SK-N-SH (cell line): ENCODE data around the gene SFXN5. TPM values are rescaled to one million over a fixed set of nuclear protein-coding genes. Genes with fewer than 3 reads are reported as not detected.

ENCODE experiments used
- CTCF ChIA-PET: fragments of 300-600, 350-600 bp; formaldehyde crosslinking; extraction: SDS; loops from one replicate; lab custom pipeline; 2021; lab: Yijun Ruan, JAX
- POLR2A ChIA-PET: fragments of 350-600 bp; sonication (Branson Sonifier 250); formaldehyde crosslinking; extraction: SDS; loops from one replicate; lab custom pipeline; 2020; ENCODE audit warnings: antibody characterized with exemption, inconsistent platforms; lab: Yijun Ruan, JAX
- DNase-seq: peaks from one replicate; pipeline ENCODE4 v3.0.0; 2012
- H2AFZ ChIP-seq: fragments of 200-600 bp; sonication (generic); 2 replicates; pipeline ENCODE4 v1.8.1; 2016; ENCODE audit warnings: antibody characterized with exemption, mild to moderate bottlenecking, low read depth
- H3F3A ChIP-seq: fragments of 200-600 bp; sonication (generic); replicated peaks from 2 replicates; pipeline ENCODE3; 2016; ENCODE audit warnings: antibody characterized with exemption, mild to moderate bottlenecking; ENCODE audit not compliant: insufficient read depth
- H3K27ac ChIP-seq, 2 experiments: fragments of 200-500 bp in 1 of 2; fragments of 200-600 bp in 1 of 2; sonication (Bioruptor generic) in 1 of 2; sonication (generic), shearing (Covaris generic) in 1 of 2; 2 replicates each; pipeline versions ENCODE4 v1.5.1 to v1.6.1; 2014 to 2016; ENCODE audit warnings: low read depth in 2 of 2, inconsistent platforms in 1 of 2, low read length in 1 of 2, mild to moderate bottlenecking in 1 of 2, mixed read lengths in 1 of 2
- H3K27me3 ChIP-seq: fragments of 200-600 bp; sonication (generic), shearing (Covaris generic); 2 replicates; pipeline ENCODE4 v1.6.1; 2016; ENCODE audit warnings: mixed run types; ENCODE audit not compliant: insufficient read depth
- H3K36me3 ChIP-seq, 2 experiments: fragments of 200-500 bp in 1 of 2; fragments of 200-600 bp in 1 of 2; sonication (Bioruptor generic) in 1 of 2; sonication (generic) in 1 of 2; replicated peaks in 1 of 2; 2 replicates each; pipeline versions ENCODE3 to v1.5.1; 2014 to 2016; ENCODE audit warnings: low read length in 1 of 2, mild to moderate bottlenecking in 1 of 2; ENCODE audit not compliant: insufficient read depth in 2 of 2, control insufficient read depth in 1 of 2
- H3K4me1 ChIP-seq, 2 experiments: fragments of 200-500 bp in 1 of 2; fragments of 200-600 bp in 1 of 2; sonication (Bioruptor generic) in 1 of 2; sonication (generic), shearing (Covaris generic) in 1 of 2; 2 replicates each; pipeline versions ENCODE4 v1.5.1 to v1.6.1; 2014 to 2016; ENCODE audit warnings: low read depth in 1 of 2, low read length in 1 of 2, mixed run types in 1 of 2; ENCODE audit not compliant: insufficient read depth in 2 of 2, control insufficient read depth in 1 of 2
- H3K4me2 ChIP-seq: fragments of 200-600 bp; sonication (generic), shearing (Covaris generic); 2 replicates; pipeline ENCODE4 v1.6.1; 2017; ENCODE audit warnings: mixed run types
- H3K4me3 ChIP-seq, 2 experiments: fragments of 200-500 bp in 1 of 2; fragments of 200-600 bp in 1 of 2; sonication (Bioruptor generic) in 1 of 2; sonication (generic), shearing (Covaris generic) in 1 of 2; 2 replicates each; pipeline versions ENCODE4 v1.5.1 to v1.8.1; 2014 to 2016; ENCODE audit warnings: low read depth in 2 of 2, inconsistent platforms in 1 of 2, low read length in 1 of 2, mild to moderate bottlenecking in 1 of 2, mixed read lengths in 1 of 2, moderate library complexity in 1 of 2
- H3K79me2 ChIP-seq: fragments of 200-600 bp; sonication (generic); 2 replicates; pipeline ENCODE4 v1.8.1; 2017; ENCODE audit warnings: mild to moderate bottlenecking; ENCODE audit not compliant: insufficient read depth
- H3K9ac ChIP-seq: fragments of 200-600 bp; sonication (generic); 2 replicates; pipeline ENCODE4 v1.6.1; 2017; ENCODE audit warnings: mixed run types
- H3K9me2 ChIP-seq: fragments of 200-600 bp; sonication (generic); 2 replicates; pipeline ENCODE4 v1.6.1; 2017; ENCODE audit warnings: mixed run types
- H3K9me3 ChIP-seq: fragments of 200-600 bp; sonication (generic); 2 replicates; pipeline ENCODE4 v1.6.1; 2017; ENCODE audit warnings: mixed run types, mild to moderate bottlenecking, moderate library complexity
- H4K20me1 ChIP-seq: fragments of 200-600 bp; sonication (generic); 2 replicates; pipeline ENCODE4 v1.6.1; 2017; ENCODE audit warnings: mild to moderate bottlenecking, mixed run types; ENCODE audit not compliant: insufficient read depth
- CHD2 ChIP-seq: fragments of 150-350 bp; IDR thresholded peaks from 2 replicates; pipeline ENCODE4 v1.6.1; 2018; ENCODE audit warnings: low read length; ENCODE audit not compliant: partially characterized antibody
- CTCF ChIP-seq: fragments of 200-600 bp; sonication (generic); IDR thresholded peaks from 2 replicates; pipeline ENCODE4 v1.6.1; 2017; ENCODE audit warnings: antibody characterized with exemption, mild to moderate bottlenecking, moderate library complexity
- FOXJ3 ChIP-seq: sonication (generic); formaldehyde crosslinking; IDR thresholded peaks from 2 replicates; pipeline ENCODE4 v1.5.1; 2020; ENCODE audit warnings: mild to moderate bottlenecking, missing genetic modification reagents
- MEF2A ChIP-seq: IDR thresholded peaks from 2 replicates; pipeline ENCODE4 v1.4.0; 2012; ENCODE audit warnings: low read depth, borderline replicate concordance
- NFIC ChIP-seq: IDR thresholded peaks from 2 replicates; pipeline ENCODE4 v1.4.0; 2012; ENCODE audit warnings: borderline replicate concordance
- RCOR1 ChIP-seq: fragments of 150-350 bp; IDR thresholded peaks from 2 replicates; pipeline ENCODE4 v1.6.1; 2017; ENCODE audit warnings: antibody characterized with exemption, low read length
- TAF1 ChIP-seq: IDR thresholded peaks from 2 replicates; pipeline ENCODE4 v1.6.1; 2012; ENCODE audit warnings: low read depth, mild to moderate bottlenecking, low read length, moderate library complexity, borderline replicate concordance
- TCF12 ChIP-seq: IDR thresholded peaks from 2 replicates; pipeline ENCODE4 v1.4.0; 2012
- USF1 ChIP-seq: IDR thresholded peaks from 2 replicates; pipeline ENCODE4 v1.4.0; 2012; ENCODE audit warnings: low read depth, borderline replicate concordance
- WGBS: methylation state at CpG from one replicate; pipeline ENCODE4 v1.1.6; 2017; ENCODE audit warnings: low lambda C conversion rate; 5-methylcytosine and 5-hydroxymethylcytosine counted together
- polyA plus RNA-seq, 3 experiments: library from polyadenylated mRNA; depleted of rRNA; stranded (reverse); fragments of >200 nt; gene quantifications; 2 replicates each; pipeline ENCODE4 v1.2.3, GENCODE V29; 2012
- TF ChIP-seq, protein P1 (sequence below): IDR thresholded peaks from 2 replicates; pipeline ENCODE4 v1.4.0; 2012; ENCODE audit warnings: low read depth, borderline replicate concordance
- TF ChIP-seq, protein P2 (sequence below): IDR thresholded peaks from 2 replicates; pipeline ENCODE4; 2012
- TF ChIP-seq, protein P3 (sequence below): IDR thresholded peaks from 2 replicates; pipeline ENCODE4 v1.4.0; 2012; ENCODE audit warnings: low read depth
- TF ChIP-seq, protein P4 (sequence below): IDR thresholded peaks from 2 replicates; pipeline ENCODE4 v1.6.1; 2012; ENCODE audit warnings: mild to moderate bottlenecking, low read depth, low read length, moderate library complexity

Gene SFXN5
- polyA plus RNA-seq, 1 of the 3 experiments (the other 2 are of a cell fraction), result 9.9 TPM

DNA sequence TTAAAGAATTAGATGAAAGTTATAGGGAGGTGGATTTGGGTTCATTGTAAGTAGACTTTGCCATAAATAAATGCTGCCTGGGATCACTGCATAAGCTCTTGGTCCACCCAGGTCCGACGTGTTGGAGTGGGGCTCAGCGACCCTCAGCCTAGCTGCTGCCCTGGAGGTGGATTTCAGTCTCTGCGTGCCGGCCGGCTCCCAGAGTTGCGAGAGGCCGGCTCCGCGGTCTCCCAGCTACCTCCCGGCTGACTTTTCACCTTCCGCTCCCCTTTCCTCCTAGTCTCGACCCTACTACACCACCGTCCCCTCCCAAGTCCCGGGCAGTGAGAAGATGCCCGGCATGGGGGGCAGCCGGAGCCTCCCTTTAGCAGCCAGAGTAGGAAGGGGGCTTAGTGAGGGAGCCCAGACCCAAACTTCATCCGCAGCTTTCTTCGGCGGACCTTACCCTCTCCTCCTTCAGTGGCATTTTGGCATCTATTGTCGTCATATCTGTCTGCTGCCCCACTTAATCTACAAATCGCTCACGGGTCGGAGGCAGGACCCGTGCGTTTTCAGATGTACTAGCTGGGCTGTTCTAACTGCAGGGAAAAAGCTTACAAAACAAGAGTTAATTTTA, 146.1 kb downstream of the SFXN5 start:
- H3K9me2 ChIP-seq, result no peaks in the 10 kb centered on the region
- peak; percentile 51 for DNase-seq
- POLR2A ChIA-PET, result no interaction called here

More for the DNA sequence above, 146.1 kb downstream of the SFXN5 start:
- H3K27ac ChIP-seq, result no peak overlapping the region
- H3K4me2 ChIP-seq, result no peak overlapping the region
- no peaks in the 10 kb centered on the region for H3K79me2 ChIP-seq
- H3K4me3 ChIP-seq, result no peak overlapping the region
- H3K9me3 ChIP-seq, result no peaks in the 10 kb centered on the region
- WGBS, result 14% methylated on average over 24 of the region's 26 CpGs
- H3F3A ChIP-seq, result no peaks in the 10 kb centered on the region
- H3K9ac ChIP-seq, result no peak overlapping the region
- H3K27me3 ChIP-seq, result peaks cover 90% of the 10 kb centered on the region
- no peaks in the 10 kb centered on the region; a peak in 1 of 4 replicates for H3K4me1 ChIP-seq
- CTCF ChIA-PET, result interaction anchor here (0.9 to 8.6 kb wide), 10 partner anchors 10 to 252 kb away, joined by 3 to 53 read pairs (median 6); no protein-coding TSS in a partner anchor
- no peak overlapping the region for H2AFZ ChIP-seq
- 0 out of 2 replicates have a peak, but pooled peaks cover 3% of the 10 kb centered on the region for H4K20me1 ChIP-seq
- no peak for TF ChIP-seq CTCF
- TF ChIP-seq FOXJ3 (CRISPR knock-in tag), result no peak
- TF ChIP-seq CHD2, result no peak
- TF ChIP-seq, protein P1, sequence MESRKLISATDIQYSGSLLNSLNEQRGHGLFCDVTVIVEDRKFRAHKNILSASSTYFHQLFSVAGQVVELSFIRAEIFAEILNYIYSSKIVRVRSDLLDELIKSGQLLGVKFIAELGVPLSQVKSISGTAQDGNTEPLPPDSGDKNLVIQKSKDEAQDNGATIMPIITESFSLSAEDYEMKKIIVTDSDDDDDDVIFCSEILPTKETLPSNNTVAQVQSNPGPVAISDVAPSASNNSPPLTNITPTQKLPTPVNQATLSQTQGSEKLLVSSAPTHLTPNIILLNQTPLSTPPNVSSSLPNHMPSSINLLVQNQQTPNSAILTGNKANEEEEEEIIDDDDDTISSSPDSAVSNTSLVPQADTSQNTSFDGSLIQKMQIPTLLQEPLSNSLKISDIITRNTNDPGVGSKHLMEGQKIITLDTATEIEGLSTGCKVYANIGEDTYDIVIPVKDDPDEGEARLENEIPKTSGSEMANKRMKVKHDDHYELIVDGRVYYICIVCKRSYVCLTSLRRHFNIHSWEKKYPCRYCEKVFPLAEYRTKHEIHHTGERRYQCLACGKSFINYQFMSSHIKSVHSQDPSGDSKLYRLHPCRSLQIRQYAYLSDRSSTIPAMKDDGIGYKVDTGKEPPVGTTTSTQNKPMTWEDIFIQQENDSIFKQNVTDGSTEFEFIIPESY, result no peak
- no peak for TF ChIP-seq TCF12
- TF ChIP-seq, protein P2, sequence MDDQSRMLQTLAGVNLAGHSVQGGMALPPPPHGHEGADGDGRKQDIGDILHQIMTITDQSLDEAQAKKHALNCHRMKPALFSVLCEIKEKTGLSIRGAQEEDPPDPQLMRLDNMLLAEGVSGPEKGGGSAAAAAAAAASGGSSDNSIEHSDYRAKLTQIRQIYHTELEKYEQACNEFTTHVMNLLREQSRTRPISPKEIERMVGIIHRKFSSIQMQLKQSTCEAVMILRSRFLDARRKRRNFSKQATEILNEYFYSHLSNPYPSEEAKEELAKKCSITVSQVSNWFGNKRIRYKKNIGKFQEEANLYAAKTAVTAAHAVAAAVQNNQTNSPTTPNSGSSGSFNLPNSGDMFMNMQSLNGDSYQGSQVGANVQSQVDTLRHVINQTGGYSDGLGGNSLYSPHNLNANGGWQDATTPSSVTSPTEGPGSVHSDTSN, result no peak
- no peak for TF ChIP-seq USF1
- TF ChIP-seq, protein P3, sequence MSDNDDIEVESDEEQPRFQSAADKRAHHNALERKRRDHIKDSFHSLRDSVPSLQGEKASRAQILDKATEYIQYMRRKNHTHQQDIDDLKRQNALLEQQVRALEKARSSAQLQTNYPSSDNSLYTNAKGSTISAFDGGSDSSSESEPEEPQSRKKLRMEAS, result no peak
- TF ChIP-seq, protein P4, sequence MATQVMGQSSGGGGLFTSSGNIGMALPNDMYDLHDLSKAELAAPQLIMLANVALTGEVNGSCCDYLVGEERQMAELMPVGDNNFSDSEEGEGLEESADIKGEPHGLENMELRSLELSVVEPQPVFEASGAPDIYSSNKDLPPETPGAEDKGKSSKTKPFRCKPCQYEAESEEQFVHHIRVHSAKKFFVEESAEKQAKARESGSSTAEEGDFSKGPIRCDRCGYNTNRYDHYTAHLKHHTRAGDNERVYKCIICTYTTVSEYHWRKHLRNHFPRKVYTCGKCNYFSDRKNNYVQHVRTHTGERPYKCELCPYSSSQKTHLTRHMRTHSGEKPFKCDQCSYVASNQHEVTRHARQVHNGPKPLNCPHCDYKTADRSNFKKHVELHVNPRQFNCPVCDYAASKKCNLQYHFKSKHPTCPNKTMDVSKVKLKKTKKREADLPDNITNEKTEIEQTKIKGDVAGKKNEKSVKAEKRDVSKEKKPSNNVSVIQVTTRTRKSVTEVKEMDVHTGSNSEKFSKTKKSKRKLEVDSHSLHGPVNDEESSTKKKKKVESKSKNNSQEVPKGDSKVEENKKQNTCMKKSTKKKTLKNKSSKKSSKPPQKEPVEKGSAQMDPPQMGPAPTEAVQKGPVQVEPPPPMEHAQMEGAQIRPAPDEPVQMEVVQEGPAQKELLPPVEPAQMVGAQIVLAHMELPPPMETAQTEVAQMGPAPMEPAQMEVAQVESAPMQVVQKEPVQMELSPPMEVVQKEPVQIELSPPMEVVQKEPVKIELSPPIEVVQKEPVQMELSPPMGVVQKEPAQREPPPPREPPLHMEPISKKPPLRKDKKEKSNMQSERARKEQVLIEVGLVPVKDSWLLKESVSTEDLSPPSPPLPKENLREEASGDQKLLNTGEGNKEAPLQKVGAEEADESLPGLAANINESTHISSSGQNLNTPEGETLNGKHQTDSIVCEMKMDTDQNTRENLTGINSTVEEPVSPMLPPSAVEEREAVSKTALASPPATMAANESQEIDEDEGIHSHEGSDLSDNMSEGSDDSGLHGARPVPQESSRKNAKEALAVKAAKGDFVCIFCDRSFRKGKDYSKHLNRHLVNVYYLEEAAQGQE, result no peak
- TF ChIP-seq MEF2A, result no peak
- no peak for TF ChIP-seq NFIC
- no peak for TF ChIP-seq TAF1
- TF ChIP-seq RCOR1, result no peak
- H3K36me3 ChIP-seq, result no peaks in the 10 kb centered on the region
